ENCODE measurements around the gene ITGA2.

DNA sequence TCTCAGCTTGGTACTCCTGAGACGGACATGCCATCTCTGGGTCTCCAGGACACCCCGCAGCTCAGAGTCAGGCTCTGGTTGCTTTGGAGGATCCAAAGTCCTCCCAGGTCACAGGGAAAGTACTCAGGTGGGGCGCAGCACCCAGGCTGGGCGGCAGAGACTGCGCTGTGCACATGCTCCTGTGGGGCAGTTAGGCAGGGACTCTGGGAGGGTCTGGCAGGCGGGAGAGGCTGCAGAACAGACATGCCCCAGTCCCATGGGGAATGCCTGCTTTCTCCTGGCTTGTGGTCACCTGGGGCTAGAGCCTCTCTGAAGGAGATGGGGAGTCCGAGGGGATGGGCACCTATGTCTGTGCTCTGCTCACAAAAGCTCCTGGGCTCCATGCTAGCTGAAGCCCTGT, 45.3 kb upstream of the ITGA2 start:
- no peak for TF ChIP-seq ZFP3 (CRISPR knock-in tag; IDR thresholded peaks at IDR 0.05)
- TF ChIP-seq, protein P1, sequence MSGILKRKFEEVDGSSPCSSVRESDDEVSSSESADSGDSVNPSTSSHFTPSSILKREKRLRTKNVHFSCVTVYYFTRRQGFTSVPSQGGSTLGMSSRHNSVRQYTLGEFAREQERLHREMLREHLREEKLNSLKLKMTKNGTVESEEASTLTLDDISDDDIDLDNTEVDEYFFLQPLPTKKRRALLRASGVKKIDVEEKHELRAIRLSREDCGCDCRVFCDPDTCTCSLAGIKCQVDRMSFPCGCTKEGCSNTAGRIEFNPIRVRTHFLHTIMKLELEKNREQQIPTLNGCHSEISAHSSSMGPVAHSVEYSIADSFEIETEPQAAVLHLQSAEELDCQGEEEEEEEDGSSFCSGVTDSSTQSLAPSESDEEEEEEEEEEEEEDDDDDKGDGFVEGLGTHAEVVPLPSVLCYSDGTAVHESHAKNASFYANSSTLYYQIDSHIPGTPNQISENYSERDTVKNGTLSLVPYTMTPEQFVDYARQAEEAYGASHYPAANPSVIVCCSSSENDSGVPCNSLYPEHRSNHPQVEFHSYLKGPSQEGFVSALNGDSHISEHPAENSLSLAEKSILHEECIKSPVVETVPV (CRISPR knock-in tag; IDR thresholded peaks at IDR 0.05): no peak
- no peak for TF ChIP-seq RARB (CRISPR knock-in tag; IDR thresholded peaks at IDR 0.05)
- TF ChIP-seq, protein P2, sequence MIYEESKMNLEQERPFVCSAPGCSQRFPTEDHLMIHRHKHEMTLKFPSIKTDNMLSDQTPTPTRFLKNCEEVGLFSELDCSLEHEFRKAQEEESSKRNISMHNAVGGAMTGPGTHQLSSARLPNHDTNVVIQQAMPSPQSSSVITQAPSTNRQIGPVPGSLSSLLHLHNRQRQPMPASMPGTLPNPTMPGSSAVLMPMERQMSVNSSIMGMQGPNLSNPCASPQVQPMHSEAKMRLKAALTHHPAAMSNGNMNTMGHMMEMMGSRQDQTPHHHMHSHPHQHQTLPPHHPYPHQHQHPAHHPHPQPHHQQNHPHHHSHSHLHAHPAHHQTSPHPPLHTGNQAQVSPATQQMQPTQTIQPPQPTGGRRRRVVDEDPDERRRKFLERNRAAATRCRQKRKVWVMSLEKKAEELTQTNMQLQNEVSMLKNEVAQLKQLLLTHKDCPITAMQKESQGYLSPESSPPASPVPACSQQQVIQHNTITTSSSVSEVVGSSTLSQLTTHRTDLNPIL (CRISPR knock-in tag; IDR thresholded peaks at IDR 0.05; ENCODE audit: low read depth): no peak

All from SK-N-SH treated with all-trans-retinoic acid at 6 μM for 48 hours (cell line).